HG03342 (cell line): ENCODE measurements around the gene SPG7.
"Not testable (repeated sequence)": the region's sequence is repeated elsewhere in the genome, so short reads cannot be mapped to it uniquely, and the experiment has no call there.

ENCODE experiments used
- ATAC-seq: cut with Tn5 transposase; IDR thresholded peaks from one replicate; pipeline ENCODE4 v1.9.1; 2021; ENCODE audit warnings: mild to moderate bottlenecking, moderate library complexity; ENCODE audit not compliant: unreplicated experiment

The SPG7 gene

GRCh38 chr16:89561142-89561883, 53.1 kb downstream of the SPG7 start:
- ATAC-seq: no peak

DNA sequence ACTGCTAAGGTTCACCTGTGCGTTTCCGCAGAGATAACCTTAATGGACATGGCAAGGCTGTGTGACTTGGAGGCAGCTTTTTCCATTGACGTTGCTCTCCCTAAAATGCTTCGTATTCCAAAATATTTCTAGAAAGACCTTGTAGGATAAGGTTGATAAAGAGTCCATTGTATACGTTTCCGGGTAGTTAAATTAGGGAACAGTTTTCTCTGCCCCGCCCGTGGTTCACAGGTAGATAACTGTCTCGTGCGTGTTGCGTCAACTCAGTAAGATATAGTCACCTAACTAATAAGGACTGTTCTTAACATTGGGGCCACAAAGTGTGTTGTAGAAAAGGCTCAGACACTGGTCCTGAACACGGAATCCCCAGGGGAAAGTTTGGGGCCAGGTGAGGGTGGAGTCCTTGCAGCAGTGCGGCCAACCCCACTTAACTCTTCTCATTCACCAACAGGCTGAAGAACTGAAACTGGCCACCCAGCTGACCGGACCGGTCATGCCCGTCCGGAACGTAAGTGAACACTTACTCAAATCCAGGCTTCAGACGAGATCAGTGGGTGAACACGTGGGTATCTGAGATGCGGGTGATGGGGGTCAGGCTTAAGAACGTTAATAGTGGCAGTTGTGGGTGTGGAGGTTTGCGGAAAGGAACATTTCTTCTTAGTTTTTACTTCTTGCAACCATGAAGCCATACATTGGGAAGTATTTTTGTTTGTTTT, 53.8 kb downstream of the SPG7 start:
- no peak for ATAC-seq

DNA sequence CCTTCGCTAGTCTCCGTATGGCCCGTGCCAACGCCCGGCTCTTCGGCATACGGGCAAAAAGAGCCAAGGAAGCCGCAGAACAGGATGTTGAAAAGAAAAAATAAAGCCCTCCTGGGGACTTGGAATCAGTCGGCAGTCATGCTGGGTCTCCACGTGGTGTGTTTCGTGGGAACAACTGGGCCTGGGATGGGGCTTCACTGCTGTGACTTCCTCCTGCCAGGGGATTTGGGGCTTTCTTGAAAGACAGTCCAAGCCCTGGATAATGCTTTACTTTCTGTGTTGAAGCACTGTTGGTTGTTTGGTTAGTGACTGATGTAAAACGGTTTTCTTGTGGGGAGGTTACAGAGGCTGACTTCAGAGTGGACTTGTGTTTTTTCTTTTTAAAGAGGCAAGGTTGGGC, 54.7 kb downstream of the SPG7 start:
- ATAC-seq: no peak

GRCh38 chr16:89563639-89564392, 55.6 kb downstream of the SPG7 start:
- ATAC-seq: no peak

- no peak for ATAC-seq
These were observed 56.5 kb downstream of the SPG7 start for GRCh38 chr16:89564476-89565255.

DNA sequence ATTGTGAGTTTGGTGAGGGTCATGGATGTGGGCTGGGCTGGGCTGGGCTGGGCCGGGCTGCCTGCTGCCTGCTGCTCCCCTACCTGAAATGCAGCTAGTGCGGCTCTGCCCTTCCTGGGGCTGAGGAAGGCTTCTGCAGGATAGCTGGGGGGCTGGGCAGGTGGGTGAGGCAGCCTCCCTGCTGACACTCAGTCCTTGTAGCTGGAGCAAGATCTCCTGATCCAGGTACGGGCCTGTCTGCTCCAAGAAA, 57.0 kb downstream of the SPG7 start:
- no peak for ATAC-seq

DNA sequence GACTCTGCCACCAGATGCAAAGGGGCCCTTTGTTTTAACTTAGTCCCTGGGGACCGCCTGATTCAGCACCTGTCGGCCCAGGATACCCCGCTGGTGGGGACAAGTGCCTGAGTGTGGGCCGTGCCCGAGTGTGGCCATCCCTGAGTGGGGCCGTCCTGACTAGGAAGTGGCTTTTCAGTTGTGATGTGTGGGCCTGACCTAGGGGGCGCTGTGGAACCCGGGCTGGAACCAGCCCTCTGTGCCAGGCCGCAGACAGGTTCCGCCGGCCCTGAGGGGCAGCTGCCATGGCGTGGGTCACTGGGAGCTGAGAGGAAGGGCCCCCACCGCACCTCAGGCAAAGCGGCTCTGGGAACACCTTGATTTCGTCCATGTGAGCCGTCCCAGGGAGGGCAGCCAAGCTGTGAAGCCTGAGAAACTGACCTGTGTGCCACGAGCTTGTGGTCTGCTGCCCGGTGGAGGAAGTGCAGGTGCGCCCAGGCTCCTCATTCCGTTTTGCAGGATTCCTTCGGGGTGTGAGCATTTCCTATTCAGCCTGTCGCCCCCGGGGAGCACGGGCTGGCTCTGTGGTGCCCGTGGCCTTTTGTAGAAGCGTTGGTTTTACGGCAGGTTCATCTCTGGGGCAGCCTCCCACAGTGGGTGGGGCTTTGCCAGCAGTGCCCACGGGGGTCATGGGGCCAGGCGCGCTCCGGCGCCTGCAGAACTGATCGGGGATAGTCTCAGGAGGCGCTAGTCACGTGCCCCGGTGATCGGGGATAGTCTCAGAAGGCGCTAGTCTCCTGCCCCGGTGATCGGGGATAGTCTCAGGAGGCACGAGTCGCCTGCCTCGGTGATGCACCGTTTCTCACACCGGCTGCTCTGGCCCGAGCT, 57.5 kb downstream of the SPG7 start:
- no peak for ATAC-seq

DNA sequence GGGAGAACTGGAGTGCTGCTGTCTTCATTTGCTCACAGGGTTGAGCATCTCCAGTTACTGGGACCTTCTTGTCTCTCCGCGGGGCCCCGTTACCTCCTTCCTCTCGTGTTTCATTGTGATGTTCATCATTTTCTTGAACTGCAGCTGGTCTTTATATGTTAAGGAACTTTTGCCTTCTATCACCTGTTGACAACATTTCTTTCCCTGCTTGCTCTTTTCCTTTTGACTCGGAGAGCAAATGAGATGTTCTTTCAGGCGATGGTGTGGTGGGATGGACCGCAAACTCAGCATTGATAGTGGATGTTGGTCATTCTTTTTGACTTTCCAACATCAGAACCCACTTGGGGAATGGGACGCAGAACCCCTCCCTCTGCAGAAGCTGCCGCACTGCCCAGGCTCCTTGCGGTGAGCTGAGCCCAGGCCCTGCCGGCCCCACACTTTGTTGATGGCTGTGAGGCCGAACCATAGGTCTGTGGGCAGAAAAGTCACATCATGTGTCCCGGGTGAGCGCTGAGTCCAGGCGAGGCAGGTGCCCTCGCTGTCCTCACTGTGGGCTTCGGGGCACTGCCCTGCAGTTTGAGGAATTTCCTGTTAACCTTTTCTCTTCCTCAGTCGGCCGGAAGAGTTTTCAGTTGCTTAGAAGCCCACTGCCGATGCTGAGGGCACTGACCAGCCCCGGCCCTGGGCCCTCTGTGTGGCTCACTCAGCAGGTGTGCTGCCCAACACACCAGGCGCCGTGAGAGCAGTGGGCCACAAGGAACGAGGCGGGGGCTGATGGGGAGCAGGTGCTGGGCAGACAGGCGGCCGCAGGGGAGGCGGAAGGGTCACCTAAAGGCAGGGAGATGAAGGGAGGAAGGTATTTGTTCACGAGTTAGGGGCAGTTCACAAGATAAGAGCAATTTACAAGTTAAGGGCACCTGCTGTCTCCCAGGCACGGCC, 59.7 kb downstream of the SPG7 start:
- no peak for ATAC-seq

- no peak for ATAC-seq
These were observed 61.5 kb downstream of the SPG7 start for GRCh38 chr16:89569506-89570341.

DNA sequence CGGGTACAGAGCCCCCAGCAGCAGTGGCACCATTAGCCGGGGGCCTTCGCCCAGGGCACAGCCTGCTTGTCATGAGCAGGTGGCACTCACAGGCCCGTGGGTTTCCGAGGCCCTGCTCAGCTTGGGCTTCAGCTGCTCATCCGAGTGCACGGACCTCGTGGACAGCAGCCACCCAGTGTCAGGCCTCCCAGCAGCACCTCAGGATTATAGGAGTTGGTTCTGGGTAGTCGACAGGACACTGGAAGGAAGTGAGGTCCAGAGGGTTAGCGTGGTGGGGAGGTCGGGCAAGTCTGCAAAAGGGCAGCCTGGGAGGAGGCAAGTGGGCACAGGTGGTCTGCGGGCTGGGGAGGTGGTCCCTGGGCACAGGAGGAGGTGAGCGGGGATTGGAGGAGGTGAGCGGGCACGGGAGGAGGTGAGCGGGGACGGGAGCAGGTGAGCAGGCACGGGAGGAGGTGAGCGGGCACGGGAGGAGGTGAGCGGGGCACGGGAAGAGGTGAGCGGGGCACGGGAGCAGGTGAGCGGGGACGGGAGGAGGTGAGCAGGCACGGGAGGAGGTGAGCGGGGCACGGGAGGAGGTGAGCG, 62.2 kb downstream of the SPG7 start:
- no peak for ATAC-seq

DNA sequence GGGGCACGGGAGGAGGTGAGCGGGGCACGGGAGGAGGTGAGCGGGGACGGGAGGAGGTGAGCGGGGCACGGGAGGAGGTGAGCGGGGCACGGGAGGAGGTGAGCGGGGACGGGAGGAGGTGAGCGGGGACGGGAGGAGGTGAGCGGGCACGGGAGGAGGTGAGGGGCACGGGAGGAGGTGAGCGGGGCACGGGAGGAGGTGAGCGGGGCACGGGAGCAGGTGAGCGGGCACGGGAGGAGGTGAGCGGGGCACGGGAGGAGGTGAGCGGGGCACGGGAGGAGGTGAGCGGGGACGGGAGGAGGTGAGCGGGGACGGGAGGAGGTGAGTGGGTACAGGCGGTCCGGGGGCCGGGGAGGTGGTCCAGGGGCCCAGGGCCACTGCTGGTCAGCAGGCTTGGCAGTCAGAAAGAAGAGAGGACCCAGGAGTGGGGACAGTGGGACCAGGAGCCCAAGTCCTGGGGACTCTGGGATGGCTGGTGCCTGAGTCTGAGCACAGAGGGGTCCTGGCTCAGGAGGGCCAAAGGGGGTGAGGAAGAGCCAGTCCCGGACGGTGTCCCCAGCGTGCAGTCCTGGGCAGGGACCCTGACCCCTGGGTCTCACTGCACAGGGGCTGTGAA, 62.9 kb downstream of the SPG7 start:
- ATAC-seq: not testable (repeated sequence)

- no peak for ATAC-seq
These were observed 63.4 kb downstream of the SPG7 start for GRCh38 chr16:89571636-89572035.

GRCh38 chr16:89572073-89572484, 63.9 kb downstream of the SPG7 start:
- ATAC-seq: no peak

GRCh38 chr16:89572485-89573205, 64.4 kb downstream of the SPG7 start:
- ATAC-seq: no peak

DNA sequence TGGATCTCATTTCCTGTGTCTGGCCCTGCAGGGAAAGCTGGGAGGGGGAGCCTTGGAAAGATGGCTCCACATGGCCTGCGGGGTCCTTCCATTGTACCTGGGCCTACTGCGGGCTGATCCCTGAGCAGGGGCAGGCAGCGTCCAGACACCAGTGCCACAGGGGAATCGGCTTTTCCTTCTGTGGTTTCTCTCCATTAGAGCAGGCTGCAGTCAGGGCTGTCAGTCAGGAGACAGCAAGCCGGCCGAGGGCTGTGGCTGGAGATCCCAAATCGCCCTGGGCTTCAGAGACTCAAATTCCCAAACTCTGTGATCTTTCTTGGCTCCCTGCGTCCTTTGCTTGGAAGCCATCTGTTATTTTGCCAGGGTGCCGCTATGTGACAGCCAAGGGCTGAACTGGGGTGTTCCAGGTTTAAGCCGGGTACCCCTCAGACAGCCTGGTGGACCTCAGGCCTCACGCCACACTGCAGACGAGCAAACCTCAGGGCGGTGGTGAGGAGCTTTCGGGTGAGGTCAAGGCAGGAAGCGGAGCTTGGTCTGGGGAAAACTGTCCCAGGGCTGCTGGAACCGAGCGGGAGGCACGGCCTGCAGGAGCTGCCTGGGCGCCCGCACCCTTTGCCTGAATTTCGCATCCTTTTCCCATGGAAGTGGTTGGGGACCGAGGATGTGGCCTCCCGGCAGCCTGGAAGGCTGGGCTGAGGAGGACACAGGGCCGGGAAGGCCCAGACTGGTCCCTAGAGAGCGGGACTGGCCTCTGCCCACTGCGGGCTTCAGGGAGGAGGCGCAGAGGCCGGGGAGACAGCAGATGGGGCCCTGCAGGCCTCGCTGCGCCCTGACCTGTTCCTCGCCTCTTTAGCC, 65.8 kb downstream of the SPG7 start:
- ATAC-seq: no peak

DNA sequence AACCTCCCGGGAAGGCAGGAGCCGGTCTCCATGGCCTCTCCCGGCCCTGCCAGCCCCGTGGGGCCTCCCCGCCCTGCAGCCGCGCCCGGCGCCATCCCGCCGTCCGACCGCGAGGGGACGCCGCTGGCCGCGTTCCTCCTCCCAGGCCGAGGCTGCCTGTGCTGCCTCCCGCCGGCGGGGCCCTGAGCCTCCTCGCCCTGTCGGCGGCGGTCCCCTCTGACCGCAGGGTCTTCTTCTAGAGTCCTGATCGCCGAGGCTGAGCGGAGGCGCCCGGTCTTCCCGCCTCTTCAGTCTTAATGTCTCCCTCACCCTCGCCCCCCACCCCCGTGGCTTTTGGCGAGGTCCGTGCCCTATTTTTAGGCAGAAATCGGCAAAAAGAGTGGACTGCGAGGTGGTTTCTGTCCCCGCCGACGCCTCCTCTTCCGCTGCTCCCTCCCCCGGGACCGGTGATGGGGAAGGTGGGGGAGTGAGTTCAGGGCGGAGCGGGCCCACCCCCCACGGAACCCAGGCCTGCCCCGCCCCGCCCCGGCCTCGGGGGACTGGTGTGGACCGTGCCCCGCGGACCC, 66.6 kb downstream of the SPG7 start:
- ATAC-seq: no peak
